Mesenteric fat pad (tissue), 1 donor: ENCODE data around the gene PHRF1. TPM values are rescaled to one million over a fixed set of nuclear protein-coding genes. Genes with fewer than 3 reads are reported as not detected.

Source experiments
- DNase-seq: peaks from one replicate; pipeline ENCODE4 v3.0.0-alpha.2; 2020; ENCODE audit warnings: low spot score
- total RNA-seq: library from RNA; stranded (reverse); fragmentation: NEBNext Ultra II Directional; extraction: Animal tissue kit (Norgen Biotek cat#: 25700); gene quantifications from one replicate; pipeline ENCODE4 v1.2.1, GENCODE V29; 2021
- donor health status: DM: yes; HTN: yes; CAD: no.

Gene PHRF1
- total RNA-seq, 1 donor from 2014 or later, result 29.3 TPM

GRCh38 chr11:593347-593746 is 17.1 kb downstream of the PHRF1 start:
- DNase-seq, result no peak

- no peak for DNase-seq
Measured at GRCh38 chr11:595400-595799, 19.1 kb downstream of the PHRF1 start.

- DNase-seq, result no peak
Measured at GRCh38 chr11:596374-596773, 20.1 kb downstream of the PHRF1 start.

- DNase-seq, result no peak
Measured at GRCh38 chr11:597166-597725, 21.0 kb downstream of the PHRF1 start.

GRCh38 chr11:598005-598680 is 21.9 kb downstream of the PHRF1 start:
- DNase-seq, result no peak

GRCh38 chr11:601573-602245 is 25.4 kb downstream of the PHRF1 start:
- DNase-seq, result no peak

GRCh38 chr11:603154-603553 is 26.9 kb downstream of the PHRF1 start:
- no peak for DNase-seq

GRCh38 chr11:605286-606129 is 29.2 kb downstream of the PHRF1 start:
- no peak for DNase-seq

- no peak for DNase-seq
Measured at GRCh38 chr11:606245-606644, 30.0 kb downstream of the PHRF1 start.

GRCh38 chr11:607020-607780 is 30.9 kb downstream of the PHRF1 start:
- no peak for DNase-seq

GRCh38 chr11:607971-608659 is 31.8 kb downstream of the PHRF1 start:
- no peak for DNase-seq

- no peak for DNase-seq
Measured at GRCh38 chr11:608791-609251, 32.6 kb downstream of the PHRF1 start.

GRCh38 chr11:609341-609811 is 33.1 kb downstream of the PHRF1 start:
- no peak for DNase-seq

GRCh38 chr11:610146-610801 is 34.0 kb downstream of the PHRF1 start:
- no peak for DNase-seq

- no peak for DNase-seq
Measured at GRCh38 chr11:611001-611996, 35.0 kb downstream of the PHRF1 start.

GRCh38 chr11:612201-612960 is 36.1 kb downstream of the PHRF1 start:
- no peak for DNase-seq

- DNase-seq, result no peak
Measured at GRCh38 chr11:612961-613300, 36.7 kb downstream of the PHRF1 start.
